NCI-H1930 (cell line): ENCODE data around the gene PIGM.

ENCODE experiments used
- DNase-seq, 2 experiments: peaks; one replicate each; lab custom pipeline; 2025; lab: John Stamatoyannopoulos, UW

PIGM gene

DNA sequence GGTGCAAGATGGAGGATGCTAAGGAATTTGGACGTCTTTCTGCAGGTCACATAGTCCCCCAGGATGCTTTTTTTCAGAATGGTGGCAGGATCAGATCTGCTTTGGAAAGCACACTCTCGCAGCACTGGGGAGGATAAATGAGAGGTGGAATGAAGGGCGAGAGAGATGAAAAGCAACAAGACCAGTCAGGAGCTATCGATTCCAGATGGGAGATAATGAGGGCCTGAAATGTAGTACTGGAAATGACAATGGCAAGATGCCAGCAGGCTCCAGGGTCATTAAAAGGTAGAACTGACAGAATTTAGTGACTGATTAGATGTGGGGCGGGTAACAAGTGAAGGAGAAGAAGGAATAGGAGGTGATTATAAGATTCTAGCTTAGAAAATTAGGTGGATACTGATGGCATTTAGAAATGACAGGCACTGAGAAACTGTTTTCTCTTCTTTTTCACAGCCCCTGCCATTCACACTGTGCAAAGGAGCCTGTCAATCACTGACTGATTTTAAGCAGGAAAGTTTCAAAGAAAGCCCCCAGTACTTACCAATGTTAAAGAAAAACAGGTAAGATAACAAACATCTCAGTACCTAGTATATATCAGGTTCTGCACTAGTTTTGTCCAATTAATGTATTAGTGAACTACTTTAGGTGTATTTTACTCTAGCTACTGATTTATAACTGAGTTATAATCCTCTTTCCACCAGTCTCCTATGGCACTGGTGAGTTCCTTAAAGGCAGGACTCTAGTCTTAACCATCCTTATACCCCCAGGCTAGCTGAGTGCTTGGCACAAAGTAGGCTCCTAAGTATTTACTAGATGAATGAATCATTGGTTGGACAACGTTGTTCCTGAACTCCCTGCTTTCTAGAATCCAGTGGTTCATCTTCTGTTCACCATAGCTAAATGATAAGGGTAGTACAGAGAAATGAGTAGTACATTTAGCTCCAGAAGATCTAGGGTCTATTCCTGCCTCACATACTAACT is 9.2 kb downstream of the PIGM start:
- no peak for DNase-seq

- DNase-seq, result no peak
These were observed 10.3 kb downstream of the PIGM start for GRCh38 chr1:160021376-160022074.

DNA sequence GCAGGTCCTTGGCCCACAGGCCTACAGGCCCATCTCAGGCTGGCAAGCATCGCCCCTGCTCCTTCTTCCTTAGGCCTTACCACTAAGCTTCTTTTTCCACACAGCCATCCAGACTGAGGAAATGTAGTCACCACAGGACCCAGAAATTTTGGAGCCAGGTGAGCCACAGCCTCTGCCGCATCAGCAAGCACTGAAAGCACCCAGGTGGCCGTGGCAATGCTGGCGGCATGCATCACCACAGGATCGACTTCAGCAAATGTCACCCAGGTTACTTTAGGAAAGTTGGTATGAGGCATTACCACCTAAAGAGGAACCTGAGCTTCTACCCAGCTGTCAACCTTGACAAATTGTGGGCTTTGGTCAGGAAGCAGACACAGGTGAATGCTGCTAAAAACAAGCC is 11.6 kb downstream of the PIGM start:
- DNase-seq, result no peak

DNA sequence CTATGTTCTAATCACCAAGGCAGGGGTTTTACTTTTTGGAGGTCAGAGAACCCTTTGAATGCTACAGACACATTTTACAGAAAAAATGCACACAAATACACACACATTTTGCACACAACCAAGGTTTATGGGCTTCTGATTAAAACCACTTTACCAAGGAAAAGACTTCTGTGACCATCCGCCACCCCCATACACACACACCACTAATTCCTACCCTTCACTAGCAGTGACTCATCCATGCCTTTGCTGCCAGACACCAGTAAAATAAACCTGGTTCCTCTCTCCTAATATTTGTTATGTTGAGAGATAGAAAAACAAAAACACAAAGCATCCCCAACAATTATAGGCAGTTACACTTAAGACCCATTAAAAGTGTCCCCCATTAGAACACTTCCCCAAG is 12.9 kb downstream of the PIGM start:
- DNase-seq, result no peak

- DNase-seq, result no peak
These were observed 13.4 kb downstream of the PIGM start for GRCh38 chr1:160018347-160018746.

DNA sequence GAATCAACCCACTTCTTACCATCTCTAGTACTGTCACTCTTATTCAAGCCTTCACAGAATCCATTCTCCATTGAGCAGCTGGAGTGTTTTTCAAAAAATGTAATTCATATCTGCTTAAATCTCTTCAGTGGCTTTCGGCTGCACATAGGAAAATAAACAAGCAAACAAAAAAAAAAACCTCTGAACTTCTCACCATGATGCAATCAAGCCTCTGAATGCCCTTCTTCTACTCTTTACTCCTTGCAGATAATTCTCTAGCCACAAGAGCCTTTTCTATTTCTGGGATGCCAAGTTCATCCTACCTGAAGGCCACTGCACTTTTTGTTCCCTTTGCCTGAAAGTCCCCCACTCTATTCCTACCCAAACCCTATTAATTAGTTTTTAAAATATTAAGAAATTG is 14.2 kb downstream of the PIGM start:
- DNase-seq, result no peak

DNA sequence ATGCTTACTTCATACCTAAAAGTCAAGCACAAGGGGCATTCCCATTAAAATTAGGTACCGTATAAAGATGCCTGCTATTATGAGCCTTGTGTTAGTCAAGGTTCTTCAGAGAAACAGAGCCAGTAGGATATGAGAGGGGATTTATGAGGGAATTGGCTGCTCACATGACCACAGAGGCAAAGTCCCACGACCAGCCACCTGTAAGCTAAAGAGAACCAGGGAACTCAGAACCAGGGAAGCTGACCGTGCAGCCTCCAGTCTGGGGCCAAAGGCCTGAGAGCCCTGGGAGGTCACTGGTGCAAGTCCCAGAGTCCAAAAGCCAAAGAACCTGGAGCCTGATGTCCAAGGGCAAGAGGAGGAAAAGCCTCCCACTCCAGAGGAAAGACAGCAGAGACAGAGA is 20.0 kb downstream of the PIGM start:
- no peak for DNase-seq

DNA sequence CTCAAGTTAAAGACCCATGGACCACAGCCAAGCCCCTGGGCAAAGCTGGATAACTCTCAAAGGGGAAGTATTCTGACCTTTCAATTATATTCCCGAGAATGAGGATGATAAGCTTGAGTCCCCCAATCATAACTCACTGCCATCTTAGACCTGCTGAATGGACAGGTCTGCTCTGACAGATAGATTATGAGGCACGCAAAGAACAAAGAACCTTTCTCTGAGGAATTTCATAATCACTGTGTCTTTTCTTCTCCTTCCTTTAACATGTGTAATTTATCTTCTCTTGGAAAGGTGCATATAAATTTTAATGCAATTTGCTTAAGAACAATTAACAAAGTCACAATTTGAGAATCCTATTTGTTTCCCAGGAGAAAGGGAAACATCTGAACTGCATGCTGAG is 22.0 kb downstream of the PIGM start:
- DNase-seq, result no peak

DNA sequence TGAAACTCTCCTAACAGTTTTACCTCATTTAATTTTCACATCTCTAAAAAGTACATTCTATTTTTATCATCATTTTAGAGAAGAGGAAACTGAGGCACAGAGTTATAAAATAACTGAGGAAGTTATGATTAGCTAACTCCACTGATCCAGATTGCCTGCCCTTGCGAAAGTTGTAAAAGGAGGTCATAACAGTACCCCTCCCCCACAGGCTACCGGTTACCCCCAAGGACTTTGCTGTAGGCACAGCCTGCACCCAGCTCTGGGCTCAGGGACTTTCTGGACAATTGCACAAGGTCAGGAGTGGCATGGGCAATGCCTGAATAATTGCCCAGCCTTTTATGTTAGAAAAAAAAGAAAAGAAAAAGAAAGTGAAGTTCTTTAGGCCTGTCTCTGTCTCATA is 22.7 kb downstream of the PIGM start:
- no peak for DNase-seq

- DNase-seq, result peak in 1 of 2 experiments; percentile 33
These were observed 24.1 kb downstream of the PIGM start for GRCh38 chr1:160007577-160008200.

DNA sequence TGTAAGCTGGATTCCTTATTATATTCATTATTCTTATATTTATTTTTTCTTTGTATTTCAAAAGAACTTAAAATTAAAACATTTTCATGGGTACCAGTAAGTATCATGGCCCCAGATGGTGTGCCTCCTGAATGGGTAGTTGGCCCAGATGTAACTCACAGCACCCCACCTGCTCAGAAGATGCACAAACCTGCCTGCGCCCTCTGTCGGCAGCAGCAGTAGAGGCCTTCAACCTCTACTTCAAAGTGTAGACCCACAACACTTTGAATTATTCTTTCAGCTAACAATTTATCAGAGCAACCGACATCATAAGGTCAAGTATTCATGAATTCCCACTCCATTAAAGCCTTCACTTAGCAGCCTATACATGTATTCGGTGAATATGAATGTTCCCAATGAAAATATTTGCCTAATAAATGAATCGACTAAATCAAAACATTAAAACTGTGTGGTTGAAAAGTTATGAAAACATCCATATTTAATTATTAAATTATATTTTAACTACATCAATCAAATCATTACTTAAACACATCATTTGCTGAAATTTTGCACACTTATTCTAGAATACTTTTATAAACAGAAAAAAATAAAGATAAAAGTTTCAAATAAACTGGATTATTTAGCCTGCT is 25.4 kb downstream of the PIGM start:
- peak; percentile 24 to 55 for DNase-seq

DNA sequence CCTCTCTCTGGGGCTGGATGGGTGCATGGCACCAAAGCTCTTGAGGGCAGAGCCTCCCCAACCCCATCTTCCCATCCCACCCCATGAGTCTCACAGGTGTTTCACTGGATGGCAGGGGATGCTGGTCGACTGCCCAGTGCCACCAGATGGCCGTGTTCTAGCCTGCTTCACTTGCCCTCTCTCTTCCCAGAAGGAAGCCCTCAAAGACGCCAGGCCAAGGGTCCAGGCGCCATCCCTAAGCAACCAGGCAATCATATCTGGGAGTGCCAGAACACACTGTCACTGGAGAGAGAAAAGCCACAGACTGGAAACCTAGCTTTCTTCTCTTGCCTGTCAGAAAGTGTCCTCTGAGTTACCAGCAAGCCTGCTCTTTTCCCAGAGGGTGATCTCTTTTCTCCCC is 26.7 kb downstream of the PIGM start:
- no peak for DNase-seq

GRCh38 chr1:160004425-160004824 is 27.4 kb downstream of the PIGM start:
- DNase-seq, result no peak

DNA sequence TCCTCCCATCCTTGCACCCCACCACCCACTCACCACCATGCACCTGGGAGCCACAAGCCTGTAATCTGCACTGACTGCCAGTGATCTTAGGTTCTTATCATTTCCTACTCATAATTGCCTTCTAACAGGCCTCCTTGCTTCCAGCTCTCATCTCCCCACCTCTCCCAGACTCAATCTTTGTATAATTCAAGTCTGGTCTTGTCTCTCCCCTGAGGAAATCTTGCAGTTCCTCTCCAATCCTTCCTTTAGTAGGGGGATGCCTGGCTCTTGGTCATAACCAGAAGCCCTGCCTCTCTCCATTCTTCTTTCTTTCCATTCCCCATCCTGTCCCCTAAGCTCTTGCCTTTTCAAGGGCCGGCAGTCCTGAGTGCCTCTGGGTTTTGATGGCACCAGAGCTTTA is 27.8 kb downstream of the PIGM start:
- no peak for DNase-seq

- no peak for DNase-seq
These were observed 30.4 kb downstream of the PIGM start for GRCh38 chr1:160001440-160001839.

- DNase-seq, result no peak
These were observed 32.6 kb downstream of the PIGM start for GRCh38 chr1:159999204-159999603.

GRCh38 chr1:159996653-159997052 is 35.1 kb downstream of the PIGM start:
- DNase-seq, result no peak

GRCh38 chr1:159994896-159995295 is 36.9 kb downstream of the PIGM start:
- DNase-seq, result no peak

GRCh38 chr1:159993911-159994310 is 37.9 kb downstream of the PIGM start:
- DNase-seq, result no peak

- DNase-seq, result no peak
These were observed 39.6 kb downstream of the PIGM start for GRCh38 chr1:159992161-159992560.

DNA sequence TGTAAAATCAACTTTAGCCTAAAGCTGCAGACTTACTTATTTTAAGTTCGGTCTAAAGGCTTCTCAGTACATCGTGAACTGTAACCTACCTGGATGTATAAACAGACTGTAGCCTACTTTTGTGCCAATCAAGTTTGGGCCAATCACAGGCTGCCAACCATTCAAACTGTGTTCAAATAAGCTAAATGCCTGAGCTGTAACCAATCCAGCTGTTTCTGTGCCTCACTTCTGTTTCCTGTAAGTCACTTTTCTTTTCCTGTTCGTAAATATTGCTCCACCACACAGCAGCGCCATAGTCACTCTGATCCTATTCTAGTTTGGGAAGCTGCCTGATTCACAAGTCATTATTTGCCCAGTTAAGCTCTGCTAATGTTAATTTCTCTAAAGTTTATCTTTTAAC is 40.3 kb downstream of the PIGM start:
- no peak for DNase-seq

- DNase-seq, result no peak
These were observed 41.8 kb downstream of the PIGM start for GRCh38 chr1:159990005-159990404.
